Activated CD4-positive, alpha-beta T cell treated with anti-CD3 and anti-CD28 coated beads for 48 hours (primary cell): ENCODE results near the gene GPR141.
"Not testable (repeated sequence)": the region's sequence is repeated elsewhere in the genome, so short reads cannot be mapped to it uniquely, and the experiment has no call there.

Experiments used
- DNase-seq: peaks from one replicate; pipeline ENCODE4 v3.0.0-alpha.2; 2020

GPR141 gene

GRCh38 chr7:37690206-37690605 is 6.6 kb downstream of the GPR141 start:
- no peak for DNase-seq

DNA sequence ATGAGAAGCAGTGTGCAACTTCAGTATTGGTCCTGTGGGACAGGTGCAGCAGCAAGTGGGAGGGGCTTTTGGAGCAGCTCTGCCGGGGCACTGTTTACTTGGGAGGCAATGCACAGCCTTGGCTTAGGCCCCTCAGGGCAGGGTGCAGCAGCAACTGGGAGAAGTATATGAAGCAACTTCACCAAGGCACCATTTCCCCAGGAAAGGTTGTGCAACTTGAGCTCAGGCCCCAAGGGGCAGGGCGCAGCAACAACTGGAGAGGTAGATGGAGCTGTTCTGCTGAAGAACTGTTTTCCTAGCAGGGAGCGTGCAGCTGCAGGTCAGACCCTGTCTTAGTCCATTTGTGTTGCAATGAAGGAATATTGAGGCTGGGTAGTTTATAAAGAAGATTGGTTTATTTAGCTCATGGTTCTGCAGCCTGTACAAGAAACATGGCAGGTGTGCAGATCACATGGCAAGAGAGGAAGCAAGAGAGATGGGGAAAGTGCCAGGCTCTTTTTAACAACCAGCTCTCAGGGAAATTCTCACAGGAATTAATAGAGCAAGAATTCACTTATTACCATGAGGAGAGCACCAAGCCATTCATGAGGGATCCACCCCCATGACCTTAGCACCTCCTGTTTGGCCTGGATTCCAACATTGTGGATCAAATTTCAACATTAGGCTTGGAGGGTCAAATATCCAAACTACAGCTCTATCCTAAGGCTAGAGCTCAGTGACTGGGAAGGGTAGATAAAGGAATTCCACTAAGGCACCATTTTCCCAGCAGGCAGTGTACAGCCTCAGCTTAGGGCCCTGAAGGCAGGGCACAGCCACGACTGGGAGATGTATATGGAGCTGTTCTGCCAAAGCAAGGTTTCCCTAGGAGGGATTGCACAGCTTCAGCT is 10.9 kb downstream of the GPR141 start:
- no peak for DNase-seq

- no peak for DNase-seq
These were observed 14.7 kb downstream of the GPR141 start for GRCh38 chr7:37698276-37698675.

GRCh38 chr7:37698782-37699181 is 15.2 kb downstream of the GPR141 start:
- DNase-seq = no peak

DNA sequence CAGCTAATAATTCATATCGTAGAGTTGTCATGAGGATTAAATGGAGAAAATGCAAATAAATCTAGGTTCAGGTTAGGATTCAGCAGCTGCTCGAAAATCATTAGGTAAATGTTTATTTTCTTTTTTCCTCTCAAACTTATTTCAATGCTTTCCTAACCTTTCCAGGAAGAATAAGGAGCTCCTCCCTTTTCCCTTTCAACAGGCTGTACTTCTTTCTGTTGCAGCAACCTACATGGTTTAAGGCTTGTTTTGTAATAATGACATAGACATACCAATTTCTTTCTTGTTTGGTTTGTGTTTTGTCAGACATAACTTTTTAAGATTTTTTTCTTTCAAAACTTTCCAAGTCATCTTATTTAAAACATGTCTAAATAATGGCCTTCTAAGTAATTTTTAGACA is 18.2 kb downstream of the GPR141 start:
- DNase-seq = no peak

GRCh38 chr7:37703361-37703760 is 19.8 kb downstream of the GPR141 start:
- no peak for DNase-seq

- DNase-seq = not testable (repeated sequence)
These were observed 20.8 kb downstream of the GPR141 start for GRCh38 chr7:37704328-37704833.

- no peak for DNase-seq
These were observed 22.4 kb downstream of the GPR141 start for GRCh38 chr7:37705976-37706375.

GRCh38 chr7:37706804-37707203 is 23.2 kb downstream of the GPR141 start:
- no peak for DNase-seq

DNA sequence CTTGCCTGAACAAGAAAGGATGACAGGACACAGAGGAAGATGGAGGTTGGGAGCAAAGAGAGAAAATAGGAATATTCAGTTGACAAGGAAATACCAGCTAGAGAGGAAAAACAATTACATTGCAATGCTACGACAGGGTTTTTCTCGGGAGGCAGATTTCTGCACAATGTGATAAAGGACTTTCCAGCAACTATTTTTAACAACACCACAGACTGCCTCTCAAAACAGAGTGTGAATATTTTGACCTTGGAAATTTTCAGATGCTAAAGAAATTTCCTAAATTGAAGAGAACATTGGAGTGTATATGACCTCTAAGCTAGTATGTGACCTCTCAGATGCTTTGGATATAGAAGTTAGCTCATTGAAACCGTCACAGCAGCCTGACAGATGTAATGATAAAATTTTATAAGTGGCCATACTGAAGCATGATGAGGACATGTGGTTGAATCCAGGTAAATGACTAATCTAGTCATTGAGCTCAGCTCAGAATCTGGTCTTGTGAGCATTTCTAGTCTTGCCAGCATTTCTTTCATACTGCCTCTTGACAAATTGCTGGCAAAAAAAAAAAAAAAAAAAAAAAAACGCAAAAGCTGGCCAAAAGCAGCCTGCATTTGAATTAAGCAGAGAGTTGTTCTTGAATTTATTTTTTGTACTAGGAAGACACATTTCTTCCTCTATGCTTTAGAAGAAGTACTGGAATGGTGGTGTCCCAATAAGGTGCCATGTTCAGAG is 24.4 kb downstream of the GPR141 start:
- DNase-seq = no peak

DNA sequence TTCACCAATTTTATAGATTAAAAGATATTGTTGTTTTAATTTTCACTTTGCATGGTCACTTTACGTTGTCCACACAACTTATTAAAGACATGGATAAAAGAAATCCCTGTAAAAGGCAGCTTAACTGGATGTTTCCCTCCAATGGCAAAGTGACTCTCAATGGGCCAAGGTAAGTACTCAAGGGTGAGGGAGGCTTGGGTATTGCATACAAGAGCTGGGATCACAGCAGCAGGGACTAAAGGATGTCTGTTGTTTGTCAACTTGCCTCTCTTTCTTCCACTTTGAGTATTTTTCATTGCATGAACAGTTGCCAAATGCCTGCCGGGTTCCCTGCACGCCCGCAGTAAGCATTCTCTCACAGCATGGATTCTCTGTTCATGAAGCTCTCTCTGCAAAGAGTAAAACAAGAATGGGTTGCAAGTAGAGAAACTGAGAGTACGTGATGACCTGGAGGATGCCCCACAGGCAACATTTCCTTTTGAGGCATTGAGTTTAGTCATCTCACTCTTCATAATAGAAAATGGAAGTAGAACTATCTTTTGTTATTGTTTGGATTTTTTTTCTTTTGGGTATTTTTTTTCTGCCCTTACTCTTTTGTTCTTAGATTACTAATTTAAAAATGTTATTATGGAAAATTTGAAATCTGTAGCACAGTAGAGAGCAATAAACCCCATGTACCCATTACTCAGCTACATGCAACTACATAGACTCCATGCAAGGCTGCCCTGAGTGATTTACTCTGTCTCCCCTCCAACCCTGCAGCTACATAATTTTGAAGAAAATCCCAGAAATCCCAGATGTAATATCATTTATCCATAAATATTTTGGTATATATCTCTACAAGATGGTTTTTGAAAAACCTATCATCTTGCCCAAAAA is 26.3 kb downstream of the GPR141 start:
- DNase-seq = no peak

DNA sequence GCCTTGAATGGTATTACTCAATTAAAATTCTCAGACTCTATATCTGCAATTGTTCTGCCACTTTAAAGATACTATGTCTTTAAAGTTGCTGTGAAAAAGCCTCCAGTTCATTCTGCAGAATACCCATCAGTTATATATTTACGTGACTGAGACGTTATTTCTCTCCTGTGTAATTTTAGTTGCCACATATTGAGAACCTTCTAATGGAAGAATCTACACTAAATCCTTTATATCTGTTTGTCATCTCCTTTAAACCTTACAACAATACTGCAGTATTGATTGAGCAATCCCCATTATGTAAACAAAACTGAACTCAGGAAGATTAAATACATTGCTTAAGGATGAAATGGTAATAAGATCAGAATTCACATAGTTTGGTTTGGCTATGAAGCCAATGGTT is 30.0 kb downstream of the GPR141 start:
- DNase-seq = no peak

DNA sequence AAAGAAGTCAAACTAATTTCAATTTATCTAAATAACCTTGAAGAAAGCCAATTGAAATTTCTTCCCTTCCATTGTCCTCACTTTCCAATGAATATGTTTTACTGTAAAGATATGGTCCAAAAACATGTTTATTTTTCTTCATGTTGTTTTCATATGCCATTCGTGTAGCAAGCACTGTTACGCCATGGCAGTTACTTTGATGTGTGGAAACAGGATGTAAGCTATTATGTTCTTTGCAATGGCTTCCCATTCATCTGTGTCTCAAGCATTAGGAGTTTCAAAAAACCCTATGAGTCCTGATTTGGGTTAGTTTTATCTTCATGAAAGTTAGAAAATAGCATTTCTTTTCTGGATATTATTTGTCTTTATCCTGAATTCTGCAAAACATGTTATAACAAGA is 31.0 kb downstream of the GPR141 start:
- no peak for DNase-seq

- DNase-seq = no peak
These were observed 35.0 kb downstream of the GPR141 start for GRCh38 chr7:37718585-37718984.

- no peak for DNase-seq
These were observed 35.5 kb downstream of the GPR141 start for GRCh38 chr7:37719077-37719476.

DNA sequence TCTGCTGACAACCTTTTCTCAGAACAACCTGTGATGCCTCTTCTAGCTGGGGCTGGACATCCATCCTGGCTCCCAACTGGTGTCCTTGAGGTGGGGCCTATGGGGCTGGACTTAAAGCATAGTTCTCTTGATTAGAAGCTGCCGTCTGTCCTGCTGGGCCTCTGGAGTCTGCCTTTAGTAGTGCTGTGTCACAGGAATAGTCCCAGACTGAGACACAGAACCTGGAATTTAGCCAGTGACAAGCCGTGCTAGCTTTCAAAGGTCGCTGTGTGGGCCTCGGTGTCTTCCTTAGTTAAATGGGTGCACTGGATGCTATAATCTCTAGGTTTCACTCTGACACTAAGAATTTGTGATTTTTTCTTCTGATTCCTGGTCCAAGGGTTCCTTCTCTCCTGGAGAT is 41.2 kb downstream of the GPR141 start:
- DNase-seq = no peak

DNA sequence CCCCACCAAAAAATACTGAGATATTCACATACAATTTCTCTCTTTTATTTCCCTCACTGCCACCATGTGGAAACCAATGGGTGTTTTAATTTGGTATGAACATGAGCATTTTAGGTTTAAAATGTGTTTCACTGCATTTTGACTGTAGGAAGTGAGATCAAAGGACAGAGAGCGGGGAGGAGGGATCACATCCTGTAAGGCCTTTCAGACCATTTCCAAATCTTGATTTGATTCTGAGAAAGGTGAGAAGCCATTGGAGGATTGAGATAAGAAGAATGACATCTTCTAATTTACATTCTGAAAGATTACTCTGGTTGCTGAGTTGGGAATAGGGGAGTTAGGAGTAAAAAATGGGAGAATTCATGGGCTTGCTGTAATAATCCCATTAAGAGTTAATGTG is 42.5 kb downstream of the GPR141 start:
- DNase-seq = no peak

DNA sequence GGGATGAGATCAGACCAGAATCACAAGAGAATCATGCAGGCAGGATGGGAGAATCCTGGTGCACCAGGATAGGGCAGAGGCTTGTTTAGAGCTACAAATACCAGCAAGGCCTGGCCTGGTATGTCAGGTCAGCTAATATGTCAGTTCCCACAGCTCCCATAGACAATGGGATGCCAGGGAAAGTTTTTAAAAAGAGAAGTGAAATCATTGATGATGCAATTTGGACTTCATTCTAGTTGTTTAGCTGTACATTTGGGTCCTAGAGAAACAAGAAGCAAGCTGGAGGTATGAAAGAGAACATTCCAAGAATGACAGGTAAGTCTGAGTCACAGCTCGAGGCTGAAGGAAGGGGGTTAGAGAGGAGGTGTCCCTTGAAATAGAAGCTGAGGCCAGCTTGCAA is 45.2 kb downstream of the GPR141 start:
- no peak for DNase-seq

DNA sequence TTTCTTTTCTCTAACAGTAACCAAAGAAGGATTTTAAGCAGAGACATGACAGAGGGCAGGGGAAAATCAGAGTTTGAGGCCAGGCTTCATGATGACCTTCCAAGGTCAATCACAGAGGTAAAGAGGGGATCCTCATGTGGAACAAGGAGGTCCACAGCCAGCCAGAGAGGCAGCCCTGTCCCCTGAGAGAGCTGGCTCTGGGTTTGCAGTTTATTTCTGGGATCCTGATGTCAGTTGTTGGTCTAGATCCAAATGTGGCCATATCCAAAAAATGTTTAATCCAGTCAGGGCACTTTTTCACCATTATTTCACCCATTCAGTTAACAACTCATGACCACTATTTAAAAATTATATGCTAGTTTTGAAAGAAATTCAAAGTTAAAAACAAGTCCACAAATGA is 45.6 kb downstream of the GPR141 start:
- DNase-seq = no peak

DNA sequence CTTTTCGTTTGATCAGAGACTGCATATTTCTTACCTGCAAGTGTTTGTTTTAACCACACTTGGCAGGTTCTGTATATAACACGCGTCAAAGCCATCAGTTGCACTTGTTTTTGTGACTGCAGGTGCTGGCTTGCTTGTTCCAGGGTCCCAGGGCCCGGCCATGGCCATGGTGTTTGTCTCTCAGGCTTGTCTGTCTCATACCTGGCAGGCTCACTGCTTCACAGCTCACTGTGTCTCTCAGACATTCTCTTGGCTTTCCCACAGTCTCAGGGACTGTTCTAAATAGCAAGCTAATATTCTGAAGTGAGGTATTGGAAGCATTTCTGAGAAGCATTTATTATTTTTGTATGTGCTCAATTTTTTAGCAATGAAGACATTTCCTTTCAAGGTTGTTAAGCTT is 46.9 kb downstream of the GPR141 start:
- no peak for DNase-seq

DNA sequence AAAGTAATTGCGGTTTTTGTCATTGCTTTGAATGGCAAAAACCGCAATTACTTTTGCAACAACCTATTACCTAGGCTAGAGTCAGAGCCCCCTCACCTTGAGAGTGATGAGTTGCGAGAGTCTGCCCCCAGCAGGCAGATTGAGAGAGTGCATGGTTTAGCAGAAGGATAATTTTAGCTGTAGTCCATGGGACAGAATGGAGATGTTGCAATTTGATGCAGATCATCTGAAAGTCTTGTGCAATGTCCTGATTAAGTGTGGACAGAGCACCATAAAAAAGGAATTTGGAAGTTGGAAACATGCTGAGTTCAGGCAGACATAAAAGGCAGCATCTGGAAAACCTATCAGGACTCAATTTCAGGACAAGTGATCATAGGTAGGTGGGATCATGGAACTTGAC is 48.7 kb downstream of the GPR141 start:
- DNase-seq = peak; percentile 41

- DNase-seq = no peak
These were observed 49.3 kb downstream of the GPR141 start for GRCh38 chr7:37732888-37733287.

DNA sequence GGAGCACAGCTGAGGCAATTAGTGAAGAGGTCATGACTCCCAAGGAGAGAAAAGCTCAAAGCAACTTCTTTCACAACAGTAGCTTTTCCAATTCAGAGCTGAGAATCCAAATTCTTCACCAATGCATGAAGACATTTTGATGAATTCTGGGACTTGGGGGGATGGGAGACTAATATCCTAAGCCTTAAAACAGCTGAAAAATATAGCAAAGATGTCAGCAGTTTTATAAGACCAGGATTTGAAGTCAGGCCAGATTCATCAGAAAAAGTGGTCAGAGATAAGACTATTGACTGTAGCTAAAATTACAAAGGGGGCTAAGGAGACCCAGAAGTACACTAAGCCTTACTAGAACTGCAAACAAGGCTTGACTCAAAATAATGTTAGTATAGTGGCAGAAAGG is 51.6 kb downstream of the GPR141 start:
- DNase-seq = no peak
